ENCODE data around the gene MAN2A2. TPM values are rescaled to one million over a fixed set of nuclear protein-coding genes. Genes with fewer than 3 reads are reported as not detected.

Gene MAN2A2
- total RNA-seq, 4 donors from 2014 or later, result 76.2 to 188 (median 141) TPM

DNA sequence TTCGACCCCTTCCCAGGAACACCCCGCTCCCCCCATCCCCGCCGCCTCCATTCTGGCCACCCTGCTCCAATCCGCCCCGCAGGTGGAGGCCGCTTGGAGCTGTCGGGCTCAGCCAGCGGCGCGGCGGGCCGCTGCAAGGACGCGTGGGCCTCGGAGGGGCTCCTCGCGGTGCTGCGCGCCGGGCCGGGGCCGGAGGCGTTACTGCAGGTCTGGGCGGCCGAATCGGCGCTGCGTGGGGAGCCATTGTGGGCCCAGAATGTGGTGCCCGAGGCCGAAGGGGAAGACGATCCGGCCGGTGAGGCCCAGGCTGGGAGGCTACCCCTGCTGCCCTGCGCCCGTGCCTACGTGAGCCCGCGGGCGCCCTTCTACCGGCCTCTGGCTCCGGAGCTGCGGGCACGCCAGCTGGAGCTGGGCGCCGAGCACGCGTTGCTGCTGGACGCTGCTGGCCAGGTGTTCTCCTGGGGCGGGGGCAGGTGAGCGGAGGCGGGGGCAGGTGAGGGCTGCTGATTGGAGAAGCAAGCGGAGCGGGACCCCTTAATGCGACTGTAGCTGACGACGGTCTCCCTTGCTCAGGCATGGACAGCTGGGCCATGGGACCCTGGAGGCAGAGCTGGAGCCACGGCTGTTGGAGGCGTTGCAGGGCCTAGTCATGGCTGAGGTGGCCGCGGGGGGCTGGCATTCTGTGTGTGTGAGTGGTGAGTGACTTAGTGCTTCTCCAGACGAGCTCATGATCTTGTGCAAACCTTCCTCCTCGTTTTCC is 54.1 kb downstream of the MAN2A2 start:
- DNase-seq, result peak in 1 of 3 donors; percentile 68
- no peak for TF ChIP-seq POLR2A (IDR thresholded peaks at IDR 0.05)
- TF ChIP-seq CTCF (IDR thresholded peaks at IDR 0.05), result no peak
- peaks cover 0 to 23% (median 16%) of the 10 kb centered on the region in 4 donors for H3K4me1 ChIP-seq
- H3K27ac ChIP-seq, result peak overlapping the region; percentile 7 to 52 (median 30)
- no peaks in the 10 kb centered on the region for H3K27me3 ChIP-seq
- no peaks in the 10 kb centered on the region for H3K9me3 ChIP-seq
- peaks cover 0 to 35% (median 0%) of the 10 kb centered on the region in 3 donors for H3K36me3 ChIP-seq
- H3K4me3 ChIP-seq, result peak overlapping the region; percentile 39 to 74 (median 56)

DNA sequence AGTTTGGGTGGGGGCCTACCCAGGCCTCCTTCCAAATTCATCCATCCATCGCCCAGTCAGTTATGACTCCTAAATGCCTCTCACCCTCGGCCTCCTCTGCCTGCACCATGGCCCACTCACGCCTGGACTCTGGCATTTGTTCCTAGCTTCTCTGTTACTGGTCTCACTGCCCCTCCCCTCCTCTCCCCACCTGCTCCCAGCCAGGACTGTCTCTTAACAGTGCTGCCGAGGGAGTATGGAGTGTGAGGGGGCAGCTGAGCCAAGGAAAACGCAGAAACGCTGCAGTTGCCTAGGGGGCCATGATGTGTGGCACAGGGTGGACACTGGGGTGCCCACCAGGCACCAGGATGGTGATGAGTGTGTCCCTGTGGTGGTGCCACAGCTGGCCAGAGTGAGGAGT is 54.7 kb downstream of the MAN2A2 start:
- no peak for DNase-seq
- H3K36me3 ChIP-seq, result peaks cover 0 to 34% (median 0%) of the 10 kb centered on the region in 3 donors
- H3K9me3 ChIP-seq, result no peaks in the 10 kb centered on the region
- H3K4me1 ChIP-seq, result peaks cover 0 to 23% (median 16%) of the 10 kb centered on the region in 4 donors
- no peaks in the 10 kb centered on the region for H3K27me3 ChIP-seq
- H3K4me3 ChIP-seq, result peak overlapping the region in 1 of 4 donors; percentile 74
- H3K27ac ChIP-seq, result no peak overlapping the region
- TF ChIP-seq POLR2A (IDR thresholded peaks at IDR 0.05), result no peak

DNA sequence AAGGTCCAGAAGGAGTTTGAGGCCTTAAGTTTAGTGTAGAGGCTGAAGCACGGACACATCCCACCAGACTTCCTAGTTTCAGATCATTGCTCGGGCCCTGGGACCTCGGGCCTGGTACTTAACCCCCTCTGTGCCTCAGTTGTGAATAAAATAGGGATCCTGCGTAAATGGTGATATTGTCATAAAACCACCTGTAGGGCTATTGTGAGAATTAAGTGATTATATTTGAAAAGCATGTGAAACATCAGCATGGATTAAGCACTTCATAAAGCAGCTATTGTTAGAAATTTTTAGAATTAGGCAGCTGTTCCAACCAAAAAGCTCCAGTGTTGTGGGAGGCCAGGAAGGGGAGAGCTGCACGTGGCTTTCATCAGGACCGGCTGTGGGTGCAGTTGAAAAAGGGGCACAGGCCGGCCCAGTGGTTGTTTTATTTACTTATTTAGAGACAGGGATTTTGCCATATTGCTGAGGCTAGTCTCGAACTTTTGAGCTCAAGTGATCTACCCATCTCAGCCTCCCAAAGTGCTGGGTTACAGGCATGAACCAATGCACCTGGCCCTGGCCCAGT is 56.0 kb downstream of the MAN2A2 start:
- Histone ChIP-seq H3K27ac (no peak overlapping the region), H3K4me3 (no peak overlapping the region), H3K9me3 (no peaks in the 10 kb centered on the region), H3K4me1 (peaks cover 0 to 23% (median 16%) of the 10 kb centered on the region in 4 donors), H3K27me3 (no peaks in the 10 kb centered on the region), H3K36me3 (peaks cover 0 to 25% (median 0%) of the 10 kb centered on the region in 3 donors)
- DNase-seq, result no peak
- TF ChIP-seq CTCF (IDR thresholded peaks at IDR 0.05), result no peak
- TF ChIP-seq POLR2A (IDR thresholded peaks at IDR 0.05), result no peak

DNA sequence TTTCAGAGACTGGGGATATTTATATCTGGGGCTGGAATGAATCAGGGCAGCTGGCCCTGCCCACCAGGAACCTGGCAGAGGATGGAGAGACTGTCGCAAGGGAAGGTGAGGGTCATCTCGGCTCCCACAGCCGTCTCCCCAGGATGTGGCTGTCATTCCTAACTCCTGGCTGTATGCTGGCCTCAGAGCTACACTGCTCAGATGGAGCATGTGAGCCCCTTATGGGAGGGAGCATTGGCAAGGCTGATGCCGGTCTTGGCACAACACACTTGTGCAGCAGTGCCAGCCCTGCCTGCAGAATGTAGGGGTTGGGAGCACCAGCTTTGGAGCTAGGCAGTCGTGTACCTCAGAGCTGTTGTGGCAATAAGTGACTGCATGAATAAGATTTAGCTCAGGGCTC is 56.8 kb downstream of the MAN2A2 start:
- Histone ChIP-seq H3K4me3 (no peak overlapping the region), H3K36me3 (peaks cover 0 to 28% (median 0%) of the 10 kb centered on the region in 3 donors), H3K9me3 (no peaks in the 10 kb centered on the region), H3K4me1 (peaks cover 0 to 23% (median 16%) of the 10 kb centered on the region in 4 donors), H3K27ac (no peak overlapping the region), H3K27me3 (no peaks in the 10 kb centered on the region)
- DNase-seq, result no peak
- no peak for TF ChIP-seq CTCF (IDR thresholded peaks at IDR 0.05)

- no peak for DNase-seq
- TF ChIP-seq POLR2A (IDR thresholded peaks at IDR 0.05) (no peak), CTCF (IDR thresholded peaks at IDR 0.05) (no peak)
- no peak overlapping the region for H3K27ac ChIP-seq
- H3K27me3 ChIP-seq, result no peaks in the 10 kb centered on the region
- no peaks in the 10 kb centered on the region for H3K9me3 ChIP-seq
- H3K4me3 ChIP-seq, result no peak overlapping the region
- H3K36me3 ChIP-seq, result peaks cover 0 to 28% (median 0%) of the 10 kb centered on the region in 3 donors
- H3K4me1 ChIP-seq, result peaks cover 0 to 20% (median 12%) of the 10 kb centered on the region in 4 donors
Measured at GRCh38 chr15:90960298-90961091, 57.4 kb downstream of the MAN2A2 start.

Data from Peyer's patch (tissue), 4 donors.